Right renal cortex interstitium (tissue), 3 donors: Measurements from ENCODE around the gene IPP. TPM values are rescaled to one million over a fixed set of nuclear protein-coding genes. Genes with fewer than 3 reads are reported as not detected.
"Not testable (repeated sequence)": the region's sequence is repeated elsewhere in the genome, so short reads cannot be mapped to it uniquely, and the experiment has no call there.

Source experiments
- DNase-seq, 3 donors: peaks; one replicate each; pipeline ENCODE4 v3.0.0-alpha.2; 2013; ENCODE audit warnings: low read depth in 3 of 3, low spot score in 2 of 3
- polyA plus RNA-seq, 3 donors: library from polyadenylated mRNA; unstranded; fragments of 120-200 nt; gene quantifications; one replicate each; pipeline ENCODE4 v1.2.1, GENCODE V29; 2013; ENCODE audit not compliant: insufficient read length in 3 of 3

IPP gene
- polyA plus RNA-seq = 10 to 100 TPM; 27.2 to 30.2 (median 29.8) TPM

DNA sequence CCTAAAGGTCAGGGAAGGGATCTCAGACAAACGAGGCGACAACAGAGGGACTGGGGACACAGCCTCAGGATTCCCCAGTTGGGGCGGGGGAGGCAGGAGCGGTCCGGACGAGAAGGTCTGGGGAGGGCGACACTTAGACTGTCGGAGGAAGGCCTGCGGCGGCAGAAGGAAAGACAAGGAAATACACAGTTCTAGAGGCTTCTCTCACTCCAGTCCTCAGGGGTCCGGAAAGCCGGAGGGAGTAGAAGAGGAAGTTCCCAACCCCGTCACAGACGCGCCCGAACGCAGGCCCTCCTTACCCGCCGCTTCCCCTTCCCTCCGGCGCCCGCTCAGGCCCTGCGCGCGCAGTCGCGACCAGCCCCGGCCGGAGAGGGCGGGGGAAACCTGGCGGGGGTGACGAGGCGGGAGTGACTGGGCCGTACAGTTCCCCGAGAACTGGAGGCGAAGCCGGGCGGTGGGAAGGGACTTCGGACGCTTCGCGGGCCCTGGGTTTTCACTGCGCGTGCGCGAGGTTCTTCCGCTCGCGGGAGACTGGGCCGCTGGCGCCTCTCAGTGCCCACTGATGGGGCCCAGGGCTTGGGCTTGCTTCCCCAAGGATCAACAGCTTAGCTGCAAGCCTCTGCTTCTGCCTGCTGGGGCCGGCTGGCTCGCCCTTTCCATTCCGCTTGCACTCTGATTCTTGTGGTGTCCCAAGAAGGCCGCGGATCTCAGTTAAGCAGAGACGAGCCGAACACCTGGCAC lies at the start of gene IPP:
TSS of gene IPP (minus strand) at position 356 of the 741 bp plus-strand sequence. CDS start 4,242 bp downstream, outside the sequence.
- peak; percentile 94 to 96 (median 95) for DNase-seq

DNA sequence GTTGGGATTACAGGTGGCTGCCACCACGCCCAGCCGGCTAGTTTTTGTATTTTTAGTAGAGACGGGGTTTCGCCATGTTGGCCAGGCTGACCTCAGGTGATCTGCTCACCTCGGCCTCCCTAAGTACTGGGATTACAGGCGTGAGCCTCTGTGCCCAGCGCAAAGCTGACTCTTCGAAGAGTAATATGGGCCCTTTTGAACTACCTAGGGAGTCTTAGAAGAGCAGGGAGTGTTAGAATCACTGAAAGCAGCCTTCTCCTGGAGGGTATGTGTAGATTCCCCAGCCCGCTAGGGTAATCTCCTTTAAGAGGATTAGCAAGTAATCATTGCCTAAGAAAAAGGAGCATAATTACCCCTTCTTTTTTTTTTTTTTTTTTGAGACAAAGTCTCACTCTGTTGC lies 46.5 kb upstream of the IPP start:
- no peak for DNase-seq

- DNase-seq = no peak
These were observed 45.9 kb upstream of the IPP start for GRCh38 chr1:45796381-45796780.

- DNase-seq = no peak
These were observed 43.6 kb upstream of the IPP start for GRCh38 chr1:45793942-45794604.

GRCh38 chr1:45792744-45793143 lies 42.3 kb upstream of the IPP start:
- DNase-seq = no peak

DNA sequence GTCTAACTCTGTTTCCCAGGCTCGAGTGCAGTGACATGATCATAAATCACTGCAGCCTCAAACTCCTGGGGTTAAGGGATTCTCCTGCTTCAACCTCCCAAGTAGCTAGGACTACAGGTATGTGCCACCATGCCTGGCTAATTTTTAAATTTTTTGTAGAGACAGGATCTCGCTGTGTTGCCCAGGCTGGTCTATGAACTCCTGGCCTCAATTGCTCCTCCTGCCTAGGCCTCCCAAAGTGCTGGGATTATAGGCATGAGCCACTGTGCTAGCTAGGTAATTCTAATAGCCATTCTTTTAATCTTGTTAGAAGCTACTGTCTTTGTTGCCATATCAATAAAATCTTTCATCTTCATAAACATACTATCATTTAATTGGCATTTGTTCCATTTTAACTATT lies 39.1 kb upstream of the IPP start:
- DNase-seq = no peak

- DNase-seq = no peak
These were observed 37.5 kb upstream of the IPP start for GRCh38 chr1:45787905-45788304.

DNA sequence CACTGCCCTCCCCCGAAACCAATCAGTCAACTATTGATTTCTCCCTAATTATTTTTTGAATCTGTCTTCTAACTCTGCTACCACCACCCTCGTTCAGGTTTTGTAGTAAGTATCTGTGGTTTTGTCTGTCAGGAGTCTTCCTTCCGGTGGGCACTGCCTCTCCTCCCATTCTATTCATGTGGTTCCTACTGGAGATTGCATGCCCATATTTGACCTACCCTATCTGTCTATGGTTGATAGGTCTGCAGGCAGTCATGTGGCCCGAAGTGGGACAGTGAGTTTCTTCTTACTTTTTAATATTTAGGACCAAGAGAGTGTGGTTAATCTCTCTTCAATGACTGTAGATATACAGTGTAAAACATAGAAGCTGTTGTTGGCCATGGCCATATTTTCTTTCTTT lies 35.1 kb upstream of the IPP start:
- DNase-seq = no peak

- DNase-seq = no peak
These were observed 25.3 kb upstream of the IPP start for GRCh38 chr1:45775794-45776193.

- DNase-seq = no peak
These were observed 22.5 kb upstream of the IPP start for GRCh38 chr1:45772971-45773370.

- no peak for DNase-seq
These were observed 18.9 kb upstream of the IPP start for GRCh38 chr1:45769261-45769932.

DNA sequence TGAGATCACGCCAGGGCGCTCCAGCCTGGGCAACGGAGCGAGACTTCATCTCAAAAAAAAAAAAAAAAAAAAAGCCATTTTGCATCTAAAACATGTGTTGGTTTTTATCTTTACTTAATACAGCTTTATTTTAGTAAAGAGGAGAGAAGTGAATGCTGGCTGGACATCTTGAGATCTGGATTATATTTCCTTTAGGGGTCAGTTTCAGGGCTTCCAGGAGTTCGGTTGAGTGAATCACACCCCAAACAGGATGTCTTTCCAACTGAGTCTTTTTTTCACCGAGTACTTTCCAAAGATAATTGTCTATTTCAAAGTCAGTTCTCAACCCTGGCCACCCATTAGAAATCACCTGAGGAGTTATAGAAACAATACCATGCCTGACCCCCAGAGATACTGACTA lies 16.6 kb upstream of the IPP start:
- DNase-seq = no peak

GRCh38 chr1:45765999-45766792 lies 15.7 kb upstream of the IPP start:
- no peak for DNase-seq

DNA sequence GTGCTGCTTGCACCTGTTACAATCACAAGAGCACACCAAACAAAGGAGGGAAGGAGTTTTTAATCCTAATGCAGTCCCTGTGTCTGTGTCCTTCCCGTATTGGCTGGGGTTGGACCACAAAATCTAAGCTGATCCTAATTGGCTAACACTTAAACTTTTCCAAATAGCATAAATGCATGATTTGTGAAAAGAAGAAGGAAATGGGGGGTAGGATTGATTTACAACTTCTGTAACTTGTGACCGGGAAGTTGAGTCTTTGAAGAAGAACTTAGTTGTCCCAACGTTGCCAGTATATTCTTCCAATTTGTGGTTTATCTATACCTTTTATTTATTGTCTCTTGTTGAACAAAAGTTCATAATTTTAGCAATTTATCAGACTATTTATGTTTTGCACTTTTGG lies 11.8 kb upstream of the IPP start:
- DNase-seq = no peak

- no peak for DNase-seq
These were observed 5.2 kb upstream of the IPP start for GRCh38 chr1:45755697-45756096.

DNA sequence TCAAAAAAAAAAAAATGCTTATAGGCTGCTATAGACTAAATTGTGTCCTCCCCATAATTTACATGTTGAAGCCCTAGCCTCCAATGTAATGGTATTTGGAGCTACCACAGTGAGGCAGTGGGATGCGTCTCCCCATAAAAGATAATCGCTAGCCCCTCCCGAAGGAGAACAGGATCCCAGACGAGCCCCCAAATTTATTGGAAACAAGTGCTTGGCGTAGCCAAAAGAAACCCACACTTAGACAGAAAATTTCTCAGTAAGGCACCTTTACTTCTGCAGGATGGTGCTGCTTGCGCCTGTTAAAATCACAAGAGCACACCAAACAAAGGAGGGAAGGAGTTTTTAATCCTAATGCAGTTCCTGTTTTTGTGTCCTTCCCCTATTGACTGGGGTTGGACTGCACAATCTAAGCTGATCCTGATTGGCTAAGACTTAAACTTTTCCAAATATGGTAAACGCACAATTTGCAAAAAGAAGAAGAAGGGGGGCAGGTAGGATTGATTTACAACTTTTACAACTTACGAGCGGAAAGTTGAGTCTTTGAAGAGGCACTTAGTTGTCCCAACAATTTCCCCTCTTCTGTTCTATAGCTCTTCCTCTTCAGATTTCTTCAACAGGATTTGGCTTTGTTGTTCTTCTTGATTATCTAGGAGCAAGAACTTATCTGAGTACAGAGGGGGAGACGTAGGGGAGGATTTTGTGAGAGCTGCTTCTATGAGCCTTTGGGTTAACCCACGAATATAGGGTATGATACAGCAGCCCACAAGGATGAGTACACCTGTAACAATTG lies 3.0 kb upstream of the IPP start:
- DNase-seq = no peak

GRCh38 chr1:45752441-45753052 lies 2.1 kb upstream of the IPP start:
- DNase-seq = no peak

DNA sequence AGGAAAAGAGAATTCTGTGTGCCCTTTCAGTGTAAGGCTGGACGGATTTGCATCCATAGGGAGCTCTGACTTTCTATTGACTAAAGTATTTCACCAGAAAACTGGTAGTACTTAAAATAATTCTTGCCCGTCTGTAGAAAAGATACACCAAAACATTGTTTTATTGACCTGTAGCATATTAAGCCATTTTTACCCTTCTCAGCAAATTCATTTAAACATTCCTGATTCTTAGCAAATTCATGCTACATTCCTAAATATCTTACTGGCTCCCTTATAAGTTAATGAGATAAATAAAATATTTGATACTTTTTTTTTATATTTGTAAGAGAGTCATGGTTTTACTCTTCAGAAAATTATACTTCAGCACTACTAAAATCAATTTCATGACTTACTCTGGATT lies 1.6 kb upstream of the IPP start:
- DNase-seq = no peak

DNA sequence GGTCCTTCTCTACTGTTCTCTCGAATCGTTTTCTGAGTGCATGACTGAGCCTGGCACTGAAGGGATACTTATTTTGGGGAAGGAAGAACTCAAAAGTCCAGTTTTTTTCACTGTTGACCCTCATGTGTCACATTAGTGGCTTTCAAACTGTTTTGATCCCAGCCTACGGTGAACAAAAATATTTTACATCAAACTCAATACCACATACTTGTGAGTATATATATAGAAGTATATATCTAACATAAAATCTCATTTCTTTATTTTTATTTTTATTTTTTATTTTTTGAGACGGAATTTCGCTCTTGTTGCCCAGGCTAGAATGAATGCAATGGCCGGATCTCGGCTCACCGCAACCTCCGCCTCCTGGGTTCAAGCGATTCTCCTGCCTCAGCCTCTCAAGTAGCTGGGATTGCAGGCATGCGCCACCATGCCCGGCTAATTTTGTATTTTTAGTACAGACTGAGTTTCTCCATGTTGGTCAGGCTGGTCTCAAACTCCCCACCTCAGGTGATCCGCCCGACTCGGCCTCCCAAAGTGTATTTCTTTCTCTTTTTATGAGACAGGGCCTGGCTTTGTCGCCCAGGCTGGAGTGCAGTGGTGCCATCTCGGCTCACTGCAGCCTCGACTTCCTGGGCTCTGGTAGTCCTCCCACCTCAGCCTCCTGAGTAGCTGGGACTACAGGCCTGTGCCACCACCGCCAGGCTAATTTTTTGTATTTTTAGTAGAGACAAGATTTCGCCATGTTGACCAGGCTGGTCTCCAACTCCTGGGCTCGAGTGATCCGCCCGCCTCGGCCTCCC lies 786 bp upstream of the IPP start:
- DNase-seq = not testable (repeated sequence)
